SK-N-SH treated with all-trans-retinoic acid at 6 μM for 48 hours (cell line): ENCODE data around the gene CTBP2.
"Not testable (repeated sequence)": the region's sequence is repeated elsewhere in the genome, so short reads cannot be mapped to it uniquely, and the experiment has no call there.

Source experiments
- ATAC-seq: fragments of 200-7000 bp; cut with Tn5 transposase; 3 replicates; pipeline ENCODE4 v1.9.1; 2020; ENCODE audit warnings: mild to moderate bottlenecking, moderate library complexity
- ARNTL ChIP-seq: fragments of 450-650 bp; formaldehyde crosslinking; IDR thresholded peaks from 2 replicates; pipeline ENCODE4 v1.5.0; 2020; ENCODE audit warnings: low read depth, mild to moderate bottlenecking, moderate library complexity, borderline replicate concordance
- BACH2 ChIP-seq: fragments of 250-450 bp; sonication (Bioruptor Pico); IDR thresholded peaks from 2 replicates; pipeline ENCODE4 v1.9.0; 2021; ENCODE audit warnings: mild to moderate bottlenecking, borderline replicate concordance
- CSDC2 ChIP-seq: fragments of 250-450 bp; sonication (Bioruptor Pico); IDR thresholded peaks from 2 replicates; pipeline ENCODE4 v1.5.0; 2020; ENCODE audit warnings: mild to moderate bottlenecking, moderate library complexity
- OSR1 ChIP-seq: fragments of 250-450 bp; sonication (Bioruptor Pico); IDR thresholded peaks from 2 replicates; pipeline ENCODE4 v1.8.0; 2022; ENCODE audit warnings: moderate library complexity, mild to moderate bottlenecking, inconsistent platforms
- PATZ1 ChIP-seq: fragments of 250-450 bp; sonication (Bioruptor Pico); IDR thresholded peaks from 2 replicates; pipeline ENCODE4 v1.8.0; 2020; ENCODE audit warnings: mild to moderate bottlenecking, moderate library complexity, borderline replicate concordance
- POU6F1 ChIP-seq: fragments of 250-450 bp; sonication (Bioruptor Pico); IDR thresholded peaks from 2 replicates; pipeline ENCODE4 v1.8.0; 2021; ENCODE audit warnings: low read depth, mild to moderate bottlenecking, moderate library complexity, borderline replicate concordance
- RARB ChIP-seq: fragments of 250-450 bp; sonication (Bioruptor Pico); IDR thresholded peaks from 2 replicates; pipeline ENCODE4 v1.8.0; 2021; ENCODE audit warnings: mild to moderate bottlenecking, moderate library complexity
- SNAI2 ChIP-seq: fragments of 250-450 bp; sonication (Bioruptor Pico); IDR thresholded peaks from 2 replicates; pipeline ENCODE4 v1.5.0; 2020; ENCODE audit warnings: mild to moderate bottlenecking, moderate library complexity
- TCF4 ChIP-seq: fragments of 250-450 bp; sonication (Bioruptor Pico); IDR thresholded peaks from 2 replicates; pipeline ENCODE4 v1.8.0; 2021; ENCODE audit warnings: mild to moderate bottlenecking, moderate library complexity, borderline replicate concordance
- TOX ChIP-seq: fragments of 250-450 bp; sonication (Bioruptor Pico); IDR thresholded peaks from 2 replicates; pipeline ENCODE4 v1.8.0; 2021; ENCODE audit warnings: mild to moderate bottlenecking, moderate library complexity, borderline replicate concordance
- TSHZ2 ChIP-seq: fragments of 250-450 bp; sonication (Bioruptor Pico); IDR thresholded peaks from 2 replicates; pipeline ENCODE4 v1.5.0; 2020; ENCODE audit warnings: mild to moderate bottlenecking, moderate library complexity
- ZC3H10 ChIP-seq: fragments of 250-450 bp; sonication (Bioruptor Pico); IDR thresholded peaks from 2 replicates; pipeline ENCODE4 v1.5.1; 2021; ENCODE audit warnings: mild to moderate bottlenecking, moderate library complexity
- ZFP30 ChIP-seq: fragments of 450-650 bp; formaldehyde crosslinking; IDR thresholded peaks from 2 replicates; pipeline ENCODE4 v1.5.0; 2022; ENCODE audit warnings: mild to moderate bottlenecking, moderate library complexity
- ZNF565 ChIP-seq: fragments of 450-650 bp; formaldehyde crosslinking; conservative IDR thresholded peaks from 2 replicates; pipeline ENCODE4 v1.5.0; 2020; ENCODE audit warnings: low read depth, mild to moderate bottlenecking, moderate library complexity
- ZNF70 ChIP-seq: fragments of 450-650 bp; formaldehyde crosslinking; IDR thresholded peaks from 2 replicates; pipeline ENCODE4 v1.5.0; 2020; ENCODE audit warnings: mild to moderate bottlenecking, moderate library complexity
- TF ChIP-seq, protein P1 (sequence below): fragments of 250-450 bp; sonication (Bioruptor Pico); IDR thresholded peaks from 2 replicates; pipeline ENCODE4 v1.5.1; 2020; ENCODE audit warnings: low read depth, mild to moderate bottlenecking, moderate library complexity

Gene CTBP2

DNA sequence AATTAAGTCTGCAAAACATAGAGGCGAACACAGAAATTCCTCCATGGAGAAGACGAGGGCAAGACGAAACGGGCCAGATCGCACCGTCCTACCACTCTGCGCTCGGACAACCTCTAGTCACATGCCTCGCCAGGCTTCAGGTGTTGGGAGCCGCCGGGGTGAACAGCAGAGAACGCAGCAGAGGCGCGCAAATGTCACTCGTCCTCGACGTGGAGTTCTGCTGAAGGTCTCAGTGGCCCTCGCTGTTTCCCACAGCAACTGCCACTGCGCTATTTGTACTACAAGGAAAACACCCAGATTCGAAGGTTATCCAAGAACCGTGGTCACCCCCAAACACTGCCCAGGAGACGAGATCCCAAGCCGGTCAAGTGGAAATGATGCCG is 9.2 kb downstream of the CTBP2 start:
- ATAC-seq: no peak
- TF ChIP-seq ARNTL (CRISPR knock-in tag): no peak
- TF ChIP-seq TCF4 (CRISPR knock-in tag): no peak
- TF ChIP-seq SNAI2: no peak
- TF ChIP-seq OSR1 (CRISPR knock-in tag): no peak
- no peak for TF ChIP-seq ZFP30
- no peak for TF ChIP-seq POU6F1
- TF ChIP-seq ZNF565 (CRISPR knock-in tag): no peak
- TF ChIP-seq TOX (CRISPR knock-in tag): no peak
- TF ChIP-seq PATZ1 (CRISPR knock-in tag): no peak
- no peak for TF ChIP-seq BACH2 (CRISPR knock-in tag)
- TF ChIP-seq ZC3H10 (CRISPR knock-in tag): no peak
- TF ChIP-seq TSHZ2 (CRISPR knock-in tag): no peak
- TF ChIP-seq, all 23 proteins: peak for 0

DNA sequence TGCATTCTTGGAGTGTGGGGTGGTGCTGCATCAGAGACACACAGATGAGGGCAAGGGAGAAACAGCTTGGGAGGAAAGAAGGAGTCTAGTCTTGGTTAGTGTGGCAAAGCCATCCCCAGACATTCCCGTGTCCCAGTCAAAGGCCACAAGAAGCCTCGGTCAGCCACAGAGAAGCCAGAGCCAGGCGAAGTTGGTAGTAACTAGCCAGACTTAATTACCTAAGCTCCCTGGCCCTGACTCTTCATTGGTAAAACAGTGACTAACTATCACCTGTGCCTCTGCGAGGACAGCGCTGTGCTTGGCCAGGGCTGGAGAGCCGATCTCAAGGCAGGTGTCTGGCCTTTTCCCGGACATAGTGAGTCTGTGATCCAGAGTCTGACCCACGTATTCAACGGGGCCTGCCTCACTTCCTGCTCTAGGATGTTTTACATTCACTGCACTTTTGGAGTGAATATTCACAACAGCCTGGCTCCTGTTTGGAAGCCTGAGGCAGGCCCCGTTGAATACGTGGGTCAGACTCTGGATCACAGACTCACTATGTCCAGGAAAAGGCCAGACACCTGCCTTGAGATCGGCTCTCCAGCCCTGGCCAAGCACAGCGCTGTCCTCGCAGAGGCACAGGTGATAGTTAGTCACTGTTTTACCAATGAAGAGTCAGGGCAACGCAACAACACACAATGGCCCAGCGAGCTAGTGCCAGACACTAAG is 9.8 kb downstream of the CTBP2 start:
- ATAC-seq: not testable (repeated sequence)

- ATAC-seq: no peak
Observed at GRCh38 chr10:125149680-125150047, 10.7 kb downstream of the CTBP2 start.

DNA sequence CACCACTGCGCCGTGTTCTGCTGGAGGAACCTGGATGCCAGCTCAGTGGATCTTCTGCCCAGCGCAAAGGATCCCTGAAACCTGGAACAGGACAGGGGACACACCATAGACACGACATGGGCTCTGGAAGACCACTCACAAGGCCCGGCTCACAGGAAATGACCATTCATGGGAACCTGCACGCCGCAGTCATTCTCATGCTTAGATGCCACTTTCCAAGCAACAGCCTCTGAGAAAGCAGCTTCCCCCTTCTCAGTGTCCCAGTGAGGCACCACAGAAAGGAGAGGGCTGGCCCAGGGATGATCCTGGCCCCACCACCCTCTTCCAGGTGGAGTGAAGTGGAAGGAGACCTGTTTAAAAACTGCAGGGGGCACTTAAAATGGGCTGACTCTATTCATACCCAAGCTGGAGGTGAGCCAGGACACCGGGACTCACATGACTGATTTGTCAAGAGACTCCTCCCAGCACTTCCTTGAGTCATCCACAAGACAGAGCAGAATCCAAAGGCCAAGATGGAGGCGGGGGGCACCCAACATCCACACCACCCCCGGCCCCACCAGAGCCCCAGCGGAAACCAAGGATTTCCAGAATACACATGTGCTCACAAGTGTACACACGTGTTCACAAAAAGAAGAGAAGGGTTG is 11.2 kb downstream of the CTBP2 start:
- ATAC-seq: peak; percentile 54
- TF ChIP-seq CSDC2 (CRISPR knock-in tag): no peak
- no peak for TF ChIP-seq RARB (CRISPR knock-in tag)
- TF ChIP-seq, protein P1, sequence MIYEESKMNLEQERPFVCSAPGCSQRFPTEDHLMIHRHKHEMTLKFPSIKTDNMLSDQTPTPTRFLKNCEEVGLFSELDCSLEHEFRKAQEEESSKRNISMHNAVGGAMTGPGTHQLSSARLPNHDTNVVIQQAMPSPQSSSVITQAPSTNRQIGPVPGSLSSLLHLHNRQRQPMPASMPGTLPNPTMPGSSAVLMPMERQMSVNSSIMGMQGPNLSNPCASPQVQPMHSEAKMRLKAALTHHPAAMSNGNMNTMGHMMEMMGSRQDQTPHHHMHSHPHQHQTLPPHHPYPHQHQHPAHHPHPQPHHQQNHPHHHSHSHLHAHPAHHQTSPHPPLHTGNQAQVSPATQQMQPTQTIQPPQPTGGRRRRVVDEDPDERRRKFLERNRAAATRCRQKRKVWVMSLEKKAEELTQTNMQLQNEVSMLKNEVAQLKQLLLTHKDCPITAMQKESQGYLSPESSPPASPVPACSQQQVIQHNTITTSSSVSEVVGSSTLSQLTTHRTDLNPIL (CRISPR knock-in tag): no peak
- no peak for TF ChIP-seq ZNF70 (CRISPR knock-in tag)
- no peak for TF ChIP-seq POU6F1
- TF ChIP-seq TOX (CRISPR knock-in tag): no peak
- no peak for TF ChIP-seq TCF4 (CRISPR knock-in tag)

More at GRCh38 chr10:125149680-125150047, 10.7 kb downstream of the CTBP2 start:
- TF ChIP-seq ARNTL (CRISPR knock-in tag) (no peak), ZFP30 (no peak), OSR1 (CRISPR knock-in tag) (no peak), POU6F1 (no peak)
- TF ChIP-seq, protein P1 (CRISPR knock-in tag): no peak
